ENCODE measurements around the gene METAP2.

METAP2 gene

GRCh38 chr12:95516757-95517156, 42.8 kb downstream of the METAP2 start:
- no peak for DNase-seq

GRCh38 chr12:95517246-95517645, 43.3 kb downstream of the METAP2 start:
- DNase-seq = no peak

- DNase-seq = no peak
Measured at GRCh38 chr12:95518944-95519343, 45.0 kb downstream of the METAP2 start.

DNA sequence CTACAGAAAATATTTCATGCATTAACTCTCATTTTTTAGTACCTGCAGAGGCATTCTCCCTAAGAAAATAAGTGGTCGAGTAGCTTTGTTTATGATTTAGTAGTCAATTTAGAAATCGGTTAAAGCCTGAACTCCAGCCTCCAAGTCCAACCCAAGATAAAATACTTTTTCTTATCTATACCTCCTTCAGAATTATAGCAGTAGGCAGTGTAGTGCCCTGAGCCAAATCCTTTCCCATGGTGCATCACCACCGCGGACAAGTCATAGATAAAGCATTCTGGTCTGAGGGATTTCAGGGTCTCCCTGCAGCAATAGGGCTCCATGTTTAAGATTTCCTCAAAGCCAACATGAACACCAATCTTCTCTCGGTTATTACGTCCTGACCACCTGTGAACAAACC, 46.9 kb downstream of the METAP2 start:
- no peak for DNase-seq

GRCh38 chr12:95522692-95523091, 48.7 kb downstream of the METAP2 start:
- no peak for DNase-seq

DNA sequence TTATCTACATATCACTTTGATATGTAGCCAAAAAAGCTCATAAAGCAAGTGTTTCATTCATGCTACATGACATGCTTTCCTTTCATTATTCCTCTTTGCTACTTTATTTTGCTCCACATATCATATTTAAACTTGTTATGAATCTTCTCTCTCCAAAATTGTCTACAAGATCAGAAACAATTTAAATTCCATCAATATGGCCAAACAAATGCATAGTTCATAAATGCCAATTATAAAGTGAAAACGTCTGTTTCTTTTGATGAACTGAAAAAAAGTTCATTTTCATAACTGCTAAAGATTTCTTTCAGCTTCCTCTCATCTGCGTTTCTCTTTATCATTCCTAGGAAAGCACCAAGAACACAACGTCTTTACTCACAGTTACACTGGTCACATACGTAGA, 54.5 kb downstream of the METAP2 start:
- no peak for DNase-seq

DNA sequence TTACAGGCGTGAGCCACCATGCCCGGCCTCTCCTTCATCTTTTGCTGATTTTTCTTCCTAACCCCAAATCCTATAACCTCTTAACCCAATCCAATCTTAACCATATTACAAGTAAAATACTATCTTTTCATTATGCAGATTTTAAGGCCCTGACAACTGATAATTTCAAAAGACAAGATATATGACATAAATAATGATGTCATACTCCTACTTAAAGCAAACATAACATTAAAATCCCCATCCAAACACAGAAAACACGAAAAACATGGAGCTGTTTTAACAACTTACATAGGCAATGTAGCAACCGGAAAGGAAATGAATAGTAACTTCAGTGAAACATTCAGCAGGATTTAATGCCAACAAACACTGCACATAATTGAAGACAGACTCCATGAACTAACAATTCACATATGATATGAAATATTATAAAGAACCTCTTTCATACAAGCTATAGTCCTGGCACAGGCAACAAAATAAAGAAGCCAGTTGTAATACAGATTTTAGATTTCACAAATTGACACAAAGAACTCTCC, 55.8 kb downstream of the METAP2 start:
- DNase-seq = no peak

GRCh38 chr12:95532851-95533250, 58.9 kb downstream of the METAP2 start:
- no peak for DNase-seq

DNA sequence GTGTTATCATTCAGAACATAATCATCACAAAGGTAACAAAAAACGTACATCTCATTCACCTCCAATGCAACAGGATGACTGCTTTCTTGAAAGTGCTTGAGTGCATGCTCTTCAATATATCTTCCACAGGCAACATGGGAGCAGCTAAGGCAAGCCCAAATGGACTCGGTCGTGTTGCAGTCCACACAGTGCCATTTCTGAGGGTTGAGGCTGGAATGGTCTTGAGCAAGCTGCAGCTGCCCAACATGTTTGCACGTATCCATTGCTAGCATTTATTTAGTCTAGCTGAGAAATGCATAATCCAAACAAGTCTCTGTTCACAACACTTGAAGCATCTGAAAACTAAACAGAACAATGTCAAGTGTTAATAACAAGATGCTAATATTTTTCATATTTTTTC, 60.0 kb downstream of the METAP2 start:
- no peak for DNase-seq

DNA sequence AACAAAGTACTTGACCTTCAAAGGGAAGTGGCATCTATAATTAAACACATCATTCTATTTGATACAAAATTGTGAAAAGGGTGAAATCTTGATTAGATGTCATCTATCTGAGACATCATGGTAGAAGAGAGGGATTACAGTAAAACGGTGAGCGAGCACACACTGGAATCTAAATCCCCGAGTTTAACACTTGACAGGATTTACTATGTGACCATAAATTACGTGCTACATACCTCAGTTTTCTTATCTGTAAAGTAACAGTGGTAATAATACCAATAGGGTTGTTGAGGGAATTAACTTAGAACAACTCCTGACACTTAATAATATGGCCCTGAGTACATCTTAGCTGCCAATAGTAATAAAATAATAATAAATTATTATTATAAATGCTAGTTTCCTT, 64.1 kb downstream of the METAP2 start:
- no peak for DNase-seq

GRCh38 chr12:95538656-95539055, 64.7 kb downstream of the METAP2 start:
- no peak for DNase-seq

DNA sequence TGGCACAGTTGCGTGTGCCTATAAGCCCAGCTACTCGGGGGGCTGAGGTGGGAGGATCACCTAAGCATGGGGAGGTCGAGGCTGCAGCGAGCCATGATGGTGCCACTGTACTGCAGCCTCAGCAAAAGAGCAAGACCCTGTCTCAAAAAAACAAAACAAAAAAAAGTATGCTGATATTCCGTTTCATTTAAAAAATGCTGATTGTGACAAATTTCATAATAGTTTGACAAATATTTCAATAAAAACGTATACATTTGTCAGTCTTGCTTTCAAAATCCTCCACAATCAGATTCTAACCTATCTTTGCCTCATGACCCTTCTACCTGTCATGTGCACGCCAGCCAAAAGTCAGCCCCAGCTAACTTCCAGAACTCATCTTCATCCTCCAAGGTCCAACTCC, 67.5 kb downstream of the METAP2 start:
- DNase-seq = no peak

- no peak for DNase-seq
Measured at GRCh38 chr12:95543305-95543704, 69.4 kb downstream of the METAP2 start.

GRCh38 chr12:95544756-95545155, 70.8 kb downstream of the METAP2 start:
- DNase-seq = no peak

DNA sequence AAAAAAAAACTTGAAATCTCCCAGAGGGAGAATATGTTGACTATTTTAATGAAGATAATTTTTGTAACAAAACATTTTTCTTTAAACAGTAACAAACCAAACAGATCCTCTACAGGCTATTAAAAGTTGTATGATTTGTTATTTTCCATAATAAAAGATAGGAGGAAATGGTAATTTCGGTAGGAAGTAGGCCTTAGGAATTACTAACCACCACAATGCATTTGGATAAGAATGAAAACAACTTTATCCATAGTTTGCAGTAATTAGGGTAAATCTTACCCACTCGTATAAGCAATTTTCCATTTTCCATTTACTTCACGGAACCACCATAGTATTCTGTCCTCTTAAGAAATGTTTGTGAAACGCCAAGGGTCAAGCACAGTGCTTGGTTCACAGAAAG, 71.4 kb downstream of the METAP2 start:
- DNase-seq = no peak

DNA sequence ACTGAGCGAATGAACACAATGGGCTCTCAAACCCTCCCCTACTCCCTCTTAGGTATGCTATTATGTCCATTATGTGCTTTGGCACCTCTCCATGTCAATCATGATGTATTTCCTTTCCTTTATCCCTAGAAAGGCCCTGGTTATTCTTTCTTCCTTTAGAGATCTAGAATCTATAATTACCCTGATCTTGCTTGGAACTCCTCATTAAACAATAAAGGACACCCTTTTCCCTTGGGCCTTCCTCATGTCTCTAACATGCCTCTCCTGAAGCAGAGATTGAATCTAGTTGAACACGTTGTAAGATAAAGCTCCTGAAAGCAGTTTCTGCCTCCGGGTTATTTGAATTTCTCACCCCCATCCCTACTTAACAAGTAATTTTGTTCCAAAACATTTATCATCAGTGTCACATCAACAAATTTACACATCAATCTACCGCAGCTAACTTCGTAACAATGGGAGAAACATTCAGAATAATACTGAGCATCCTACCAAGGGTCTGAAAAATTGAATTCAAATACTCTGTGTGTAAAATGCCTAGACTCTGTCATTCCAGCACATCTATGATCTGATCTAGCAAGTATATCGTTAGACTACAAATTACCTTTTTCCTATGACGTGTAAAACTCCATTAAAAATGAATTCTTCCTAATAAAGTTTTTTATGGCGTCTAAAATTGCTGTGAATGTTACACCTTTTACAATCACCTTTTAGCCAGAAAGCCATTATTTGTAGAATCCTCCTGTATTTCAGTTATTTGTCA, 72.0 kb downstream of the METAP2 start:
- DNase-seq = no peak

GRCh38 chr12:95546491-95546813, 72.5 kb downstream of the METAP2 start:
- DNase-seq = no peak

GRCh38 chr12:95547522-95548055, 73.6 kb downstream of the METAP2 start:
- no peak for DNase-seq

DNA sequence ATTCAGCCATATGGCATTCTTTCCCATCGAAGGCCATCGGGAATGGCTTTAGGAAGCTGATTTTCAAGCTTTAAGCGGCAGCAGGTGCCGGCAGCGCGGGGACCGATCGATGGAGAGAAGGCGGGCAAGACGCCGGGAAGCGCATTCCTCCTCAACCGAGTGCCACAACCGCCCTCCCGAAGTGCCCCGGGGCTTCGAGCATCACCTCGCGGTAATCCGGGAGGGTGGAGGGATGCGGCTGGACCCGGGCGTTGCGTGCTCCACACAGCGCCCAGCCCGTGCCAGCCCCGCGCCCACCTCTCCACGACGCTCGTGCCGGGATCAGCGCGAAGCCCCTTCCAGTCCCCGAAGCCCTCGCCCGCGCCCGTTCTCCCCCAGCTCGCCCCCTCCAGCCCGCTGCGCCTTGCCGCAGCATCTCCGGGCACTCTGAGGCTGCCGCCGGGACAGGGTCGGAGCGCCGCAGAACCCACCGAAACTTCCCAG, 74.1 kb downstream of the METAP2 start:
- no peak for DNase-seq

DNA sequence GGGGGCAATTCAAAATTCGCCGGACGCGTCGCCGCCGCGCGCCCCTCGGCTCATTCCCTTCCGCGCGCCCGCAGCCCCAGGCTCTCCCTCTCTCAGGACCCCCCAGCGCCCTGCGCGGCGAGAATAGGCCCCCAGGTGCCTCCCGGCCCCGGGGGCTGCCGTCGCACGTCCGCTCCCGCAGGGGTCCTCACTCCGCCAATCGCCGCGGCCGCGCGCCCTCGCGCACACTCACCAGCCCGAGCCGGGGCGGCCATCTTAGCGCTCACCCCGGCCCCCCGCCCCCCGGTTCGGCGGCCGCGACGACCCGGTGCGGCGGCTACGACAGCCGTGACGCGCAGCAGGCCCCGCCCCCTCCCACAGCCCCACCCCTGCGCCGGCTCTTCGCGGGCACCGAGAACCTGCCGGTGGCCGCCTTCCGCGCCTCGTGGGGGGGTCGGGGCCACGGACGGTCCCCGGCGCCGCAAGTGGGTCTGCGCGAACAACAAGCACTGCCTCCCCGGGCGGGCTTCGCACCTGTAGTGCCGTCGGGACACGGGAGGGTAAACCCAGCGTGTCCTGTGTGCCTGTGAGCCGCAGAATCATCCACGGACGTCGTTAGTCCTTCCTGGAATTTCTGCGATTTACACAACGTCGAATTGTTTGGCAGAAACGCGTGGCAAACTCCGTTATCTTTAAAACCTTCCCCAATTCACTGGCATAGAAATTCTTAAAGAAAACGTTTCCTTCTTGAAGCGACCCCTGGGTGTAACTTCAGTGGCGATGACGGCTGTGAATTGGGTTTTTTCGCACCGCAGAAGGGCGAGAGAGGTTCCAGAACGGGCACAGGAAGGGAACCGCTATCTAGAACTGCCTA, 74.8 kb downstream of the METAP2 start:
- DNase-seq = no peak

DNA sequence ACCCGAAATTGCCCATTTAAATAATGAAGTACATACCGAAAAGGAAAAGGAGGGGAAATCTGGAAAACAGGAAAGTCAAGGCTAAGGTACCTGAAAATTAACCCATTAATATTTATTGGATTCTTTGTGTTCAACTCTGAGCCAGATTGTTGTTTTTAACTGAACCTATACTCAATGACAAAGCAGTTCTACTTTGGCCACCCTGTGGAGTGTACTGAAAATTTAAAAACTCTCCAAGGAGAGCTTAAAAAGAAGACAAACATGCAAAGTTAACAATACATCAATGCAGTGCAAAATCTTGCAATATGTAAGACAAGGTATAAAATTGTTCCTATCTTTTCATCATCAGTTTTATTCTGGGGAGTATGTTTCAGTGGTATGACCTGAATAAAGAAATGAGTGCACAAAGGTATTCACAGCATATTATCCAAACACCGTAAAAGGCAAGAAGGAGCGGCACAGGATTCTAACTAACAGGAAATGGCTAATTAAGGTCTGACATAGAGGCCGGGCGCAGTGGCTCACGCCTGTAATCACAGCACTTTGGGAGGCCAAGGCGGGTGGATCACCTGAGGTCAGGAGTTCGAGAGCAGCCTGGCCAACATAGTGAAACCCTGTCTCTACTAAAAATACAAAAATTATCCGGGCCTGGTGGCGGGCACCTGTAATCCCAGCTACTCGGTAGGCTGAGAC, 75.6 kb downstream of the METAP2 start:
- no peak for DNase-seq

DNA sequence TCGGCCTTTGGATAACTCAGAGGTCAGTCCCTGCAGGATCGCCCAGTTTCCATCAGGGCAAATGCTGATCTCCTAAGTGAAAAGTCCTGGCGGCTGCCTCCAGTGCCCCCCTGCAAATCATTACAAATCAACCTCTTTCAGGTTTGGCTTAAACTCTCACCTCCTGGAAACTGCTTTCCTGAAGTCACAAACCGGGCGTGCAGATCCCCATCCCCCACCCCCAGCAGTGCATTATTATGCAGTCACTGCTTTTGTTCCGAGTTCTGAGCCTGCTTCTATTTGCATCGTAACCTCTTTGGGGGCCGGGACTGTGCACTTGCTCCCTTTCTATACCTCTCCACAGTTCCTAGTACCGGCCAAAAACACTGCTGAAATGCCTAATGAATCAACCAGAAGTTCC, 77.4 kb downstream of the METAP2 start, which contains the start of gene USP44:
Gene USP44 (minus strand): TSS at position 172 of the 400 bp plus-strand sequence. CDS start 17,220 bp downstream, outside the sequence.
- DNase-seq = no peak

GRCh38 chr12:95551913-95552516, 78.1 kb downstream of the METAP2 start:
- DNase-seq = no peak
